Testis (tissue), 3 donors: Measurements from ENCODE around the gene LYST. TPM values are rescaled to one million over a fixed set of nuclear protein-coding genes. Genes with fewer than 3 reads are reported as not detected.

Experiments used
- DNase-seq: peaks from one replicate; pipeline ENCODE4 v3.0.0-alpha.2; 2019
- H3K27ac ChIP-seq, 2 donors: fragments of 200-600 bp; sonication (generic); one replicate each; pipeline ENCODE4 v1.5.1; 2019
- H3K27me3 ChIP-seq: fragments of 200-600 bp; sonication (generic); one replicate; pipeline ENCODE4 v1.5.1; 2019
- H3K36me3 ChIP-seq: fragments of 200-600 bp; sonication (generic); one replicate; pipeline ENCODE4 v1.5.1; 2017; ENCODE audit warnings: low read depth; ENCODE audit errors: missing control alignments
- H3K4me1 ChIP-seq: fragments of 200-600 bp; sonication (generic); one replicate; pipeline ENCODE4 v1.5.1; 2019
- H3K4me3 ChIP-seq, 2 donors: fragments of 200-600 bp; sonication (generic); one replicate each; pipeline ENCODE4 v1.5.1; 2017 to 2019
- H3K9me3 ChIP-seq: fragments of 200-600 bp; sonication (generic); one replicate; pipeline ENCODE4 v1.5.1; 2017
- POLR2A ChIP-seq: fragments of 450-650 bp; IDR thresholded peaks from one replicate; pipeline ENCODE4 v1.6.1; 2017; ENCODE audit warnings: antibody characterized with exemption, mild to moderate bottlenecking, moderate library complexity
- WGBS, 2 donors: methylation state at CpG; one replicate each; pipeline ENCODE4 v1.1.5; 2018; 5-methylcytosine and 5-hydroxymethylcytosine counted together
- intact Hi-C: fragments of 100-400 bp; cut with DNase I; formaldehyde crosslinking; loops from one replicate; pipeline ENCODE4 v1.15.1; 2023; ENCODE audit warnings: low total_unique reads
- polyA plus RNA-seq: library from polyadenylated mRNA; stranded (reverse); fragments of 350-450 nt; fragmentation: Illumina TruSeq; extraction: RNeasy Lipid Tissue Mini Kit (QIAGEN cat#74804); gene quantifications from one replicate; pipeline ENCODE4 v1.2.3, GENCODE V29; 2014; ENCODE audit warnings: low read depth, low replicate concordance; ENCODE audit not compliant: insufficient read depth
- total RNA-seq, 2 donors: library from RNA; depleted of rRNA; stranded (reverse); fragments of >200 nt; gene quantifications; one replicate each; pipeline ENCODE4 v1.2.3, GENCODE V29; 2016
- TF ChIP-seq, protein P1 (sequence below), 3 experiments: fragments of 450-650 bp in 2 of 3; fragments of 200-600 bp in 1 of 3; sonication (generic) in 1 of 3; IDR thresholded peaks; one replicate each; pipeline ENCODE4 v1.5.1; 2016 to 2019; ENCODE audit warnings: antibody characterized with exemption in 3 of 3, mild to moderate bottlenecking in 2 of 3, moderate library complexity in 1 of 3

Gene LYST
- total and polyA plus RNA-seq, 3 donors from 2014 or later, result 22.9 to 69.1 (median 60.9) TPM

DNA sequence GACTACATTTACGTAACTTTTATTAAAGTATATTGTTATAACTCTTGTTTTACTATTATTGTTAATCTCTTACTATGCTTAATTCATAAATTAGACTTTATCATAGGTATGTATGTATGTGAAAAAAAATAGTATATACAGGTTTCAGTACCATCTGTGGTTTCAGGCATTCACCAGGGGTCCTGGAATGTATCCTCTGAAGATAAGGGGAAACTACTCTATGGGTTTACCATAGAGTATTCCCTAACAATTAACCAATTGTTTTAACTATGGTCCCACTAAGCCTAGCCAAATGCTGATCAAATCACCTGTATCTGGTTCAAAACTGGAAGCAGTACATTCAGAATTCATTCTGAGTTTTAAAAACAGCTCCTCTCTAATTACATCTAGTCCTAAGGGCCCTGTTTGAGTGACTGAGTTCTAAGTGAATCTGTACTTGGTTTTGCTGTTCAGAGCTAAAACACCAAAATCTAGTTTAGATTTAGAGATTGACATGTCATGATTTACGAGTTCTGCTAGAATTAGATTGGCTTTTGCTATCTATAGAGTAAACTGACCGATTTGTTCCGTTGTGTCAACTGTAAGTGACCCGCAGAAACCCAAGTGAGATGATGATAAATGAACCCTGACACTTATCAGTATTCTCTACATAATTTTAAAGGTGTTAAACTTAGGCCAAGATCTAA is 123.6 kb downstream of the LYST start:
- Histone ChIP-seq H3K27ac (no peak overlapping the region), H3K4me1 (no peaks in the 10 kb centered on the region), H3K36me3 (no peaks in the 10 kb centered on the region), H3K9me3 (no peaks in the 10 kb centered on the region), H3K4me3 (no peak overlapping the region), H3K27me3 (no peaks in the 10 kb centered on the region)
- no peak for DNase-seq
- 92 to 96% methylated on average over 5 of the region's 5 CpGs for WGBS, 2 donors
- intact Hi-C loops, result no loop called here
- TF ChIP-seq POLR2A, result no peak
- TF ChIP-seq, protein P1, sequence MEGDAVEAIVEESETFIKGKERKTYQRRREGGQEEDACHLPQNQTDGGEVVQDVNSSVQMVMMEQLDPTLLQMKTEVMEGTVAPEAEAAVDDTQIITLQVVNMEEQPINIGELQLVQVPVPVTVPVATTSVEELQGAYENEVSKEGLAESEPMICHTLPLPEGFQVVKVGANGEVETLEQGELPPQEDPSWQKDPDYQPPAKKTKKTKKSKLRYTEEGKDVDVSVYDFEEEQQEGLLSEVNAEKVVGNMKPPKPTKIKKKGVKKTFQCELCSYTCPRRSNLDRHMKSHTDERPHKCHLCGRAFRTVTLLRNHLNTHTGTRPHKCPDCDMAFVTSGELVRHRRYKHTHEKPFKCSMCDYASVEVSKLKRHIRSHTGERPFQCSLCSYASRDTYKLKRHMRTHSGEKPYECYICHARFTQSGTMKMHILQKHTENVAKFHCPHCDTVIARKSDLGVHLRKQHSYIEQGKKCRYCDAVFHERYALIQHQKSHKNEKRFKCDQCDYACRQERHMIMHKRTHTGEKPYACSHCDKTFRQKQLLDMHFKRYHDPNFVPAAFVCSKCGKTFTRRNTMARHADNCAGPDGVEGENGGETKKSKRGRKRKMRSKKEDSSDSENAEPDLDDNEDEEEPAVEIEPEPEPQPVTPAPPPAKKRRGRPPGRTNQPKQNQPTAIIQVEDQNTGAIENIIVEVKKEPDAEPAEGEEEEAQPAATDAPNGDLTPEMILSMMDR (IDR thresholded peaks at IDR 0.05), result no peak

DNA sequence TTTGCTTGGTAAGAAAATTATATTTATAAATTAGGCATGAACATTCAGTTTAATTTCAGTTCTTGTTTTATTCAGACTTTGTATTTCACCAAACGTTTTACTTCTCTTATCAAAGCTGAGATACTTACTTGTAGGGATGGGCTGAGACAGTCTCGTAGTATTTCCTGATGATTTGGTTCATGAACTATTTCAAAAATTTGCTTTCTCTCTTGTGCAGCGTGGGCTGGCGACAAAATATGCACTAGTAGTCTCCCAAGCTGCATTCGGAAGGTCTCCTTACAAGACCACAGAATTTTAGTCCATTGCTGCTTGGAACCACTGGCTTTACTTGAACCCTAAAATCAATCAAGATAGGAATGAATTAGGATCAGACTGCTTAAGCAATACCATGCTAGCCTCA is 125.4 kb downstream of the LYST start:
- TF ChIP-seq, protein P1 (IDR thresholded peaks at IDR 0.05), result no peak
- no peak for TF ChIP-seq POLR2A
- no peak for DNase-seq
- Histone ChIP-seq H3K9me3 (no peaks in the 10 kb centered on the region), H3K4me1 (no peaks in the 10 kb centered on the region), H3K4me3 (no peak overlapping the region), H3K27ac (no peak overlapping the region), H3K36me3 (no peaks in the 10 kb centered on the region), H3K27me3 (no peaks in the 10 kb centered on the region)
- WGBS, 2 donors, result 76% methylated on average over 5 of the region's 5 CpGs
- intact Hi-C loops, result no loop called here

DNA sequence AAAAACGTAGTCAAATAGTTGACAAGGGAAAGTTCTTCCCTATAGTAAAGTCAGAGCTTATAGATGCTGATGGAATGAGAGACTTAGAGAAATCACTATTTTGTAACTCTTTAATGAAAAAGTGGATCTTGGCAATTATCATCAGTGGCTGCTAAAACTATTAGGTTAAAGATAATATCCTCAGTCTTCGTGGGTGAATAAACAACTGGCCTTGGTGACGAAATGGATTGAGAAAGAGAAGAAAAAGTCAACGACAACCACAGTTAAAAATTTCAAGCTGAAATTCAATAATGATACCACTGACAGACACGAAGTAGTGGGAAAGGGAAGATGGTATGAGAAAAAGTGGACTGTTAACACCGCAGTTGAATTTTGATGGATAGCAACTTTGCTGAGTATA is 127.1 kb downstream of the LYST start:
- H3K27ac ChIP-seq, result no peak overlapping the region
- H3K9me3 ChIP-seq, result no peaks in the 10 kb centered on the region
- intact Hi-C loops, result no loop called here
- H3K4me3 ChIP-seq, result no peak overlapping the region
- H3K4me1 ChIP-seq, result no peaks in the 10 kb centered on the region
- 88% methylated on average over 6 of the region's 6 CpGs for WGBS, 2 donors
- TF ChIP-seq, protein P1 (IDR thresholded peaks at IDR 0.05), result no peak
- no peak for TF ChIP-seq POLR2A
- no peaks in the 10 kb centered on the region for H3K36me3 ChIP-seq
- H3K27me3 ChIP-seq, result no peaks in the 10 kb centered on the region
- no peak for DNase-seq

DNA sequence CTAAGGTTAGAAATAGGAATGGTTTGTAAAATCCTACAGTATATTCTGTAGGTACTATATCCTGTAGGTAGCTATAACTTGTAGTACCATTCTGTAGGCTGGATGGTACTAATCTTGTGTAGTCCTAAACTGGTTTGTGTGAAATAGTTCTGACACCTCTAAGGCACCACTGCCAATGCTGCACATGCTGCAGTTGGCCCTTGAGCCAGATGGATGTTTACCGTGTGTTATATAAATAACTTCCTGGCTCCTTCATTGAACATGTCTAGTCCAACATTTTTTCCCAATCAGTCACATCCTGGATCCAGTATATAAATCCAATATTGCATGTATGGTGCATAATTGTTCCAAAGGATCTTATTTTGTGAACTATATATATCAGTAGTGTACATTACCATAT is 127.6 kb downstream of the LYST start:
- Histone ChIP-seq H3K4me1 (no peaks in the 10 kb centered on the region), H3K36me3 (no peaks in the 10 kb centered on the region), H3K4me3 (no peak overlapping the region), H3K9me3 (no peaks in the 10 kb centered on the region), H3K27me3 (no peaks in the 10 kb centered on the region), H3K27ac (no peak overlapping the region)
- WGBS, 2 donors, result 38 to 58% methylated on average over 1 of the region's 1 CpG
- intact Hi-C loops, result no loop called here
- no peak for DNase-seq
- TF ChIP-seq POLR2A, result no peak
- TF ChIP-seq, protein P1 (IDR thresholded peaks at IDR 0.05), result no peak

DNA sequence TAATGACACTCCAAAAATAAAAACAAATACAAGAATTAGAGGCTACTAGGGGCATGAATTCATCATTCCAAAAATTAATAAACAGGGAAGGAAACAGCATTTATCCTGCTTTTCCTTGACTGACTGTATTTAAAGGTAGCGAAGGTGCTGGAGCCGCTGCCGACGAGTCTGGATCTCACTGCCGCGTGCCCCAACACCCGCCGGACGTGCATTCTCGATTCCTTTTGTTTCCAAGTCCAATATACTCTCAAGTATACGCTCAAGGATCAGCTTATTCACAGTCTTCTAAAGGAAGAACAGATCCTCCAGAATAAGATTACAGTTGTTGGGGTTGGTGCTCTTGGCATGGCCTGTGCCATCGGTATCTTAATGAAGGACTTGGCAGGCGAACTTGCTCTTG is 129.0 kb downstream of the LYST start:
- Histone ChIP-seq H3K27me3 (no peaks in the 10 kb centered on the region), H3K27ac (no peak overlapping the region), H3K9me3 (no peaks in the 10 kb centered on the region), H3K36me3 (no peaks in the 10 kb centered on the region), H3K4me1 (no peaks in the 10 kb centered on the region), H3K4me3 (no peak overlapping the region)
- intact Hi-C loops, result no loop called here
- 97 to 99% methylated on average over 13 of the region's 13 CpGs for WGBS, 2 donors
- no peak for DNase-seq
- TF ChIP-seq, protein P1 (IDR thresholded peaks at IDR 0.05), result no peak
